A549 (cell line): ENCODE data around the gene FLVCR1.

ENCODE experiments used
- FOSL2 ChIP-seq, 2 experiments: fragments of 450-650 bp in 1 of 2; fragments of >200 bp in 1 of 2; sonication (Bioruptor Twin) in 1 of 2; formaldehyde crosslinking; IDR thresholded peaks; 2 replicates each; pipeline versions ENCODE4 v1.5.0 to v1.6.1; 2016 to 2020; ENCODE audit warnings: mild to moderate bottlenecking in 1 of 2, moderate library complexity in 1 of 2
- HOXB13 ChIP-seq: fragments of 250-450 bp; sonication (Bioruptor Pico); IDR thresholded peaks from 2 replicates; pipeline ENCODE4 v1.5.0; 2020; ENCODE audit warnings: low read depth, mild to moderate bottlenecking, moderate library complexity
- POLR2A ChIP-seq: IDR thresholded peaks from 2 replicates; pipeline ENCODE4 v1.6.1; 2012; ENCODE audit warnings: mild to moderate bottlenecking, low read length
- REST ChIP-seq: fragments of 200-600 bp; sonication (generic); IDR thresholded peaks from 2 replicates; pipeline ENCODE4 v1.6.1; 2016; ENCODE audit warnings: antibody characterized with exemption, mild to moderate bottlenecking, moderate library complexity
- SREBF2 ChIP-seq: fragments of 450-650 bp; IDR thresholded peaks from 2 replicates; pipeline ENCODE4 v1.6.1; 2014; ENCODE audit warnings: mild to moderate bottlenecking, moderate library complexity
- TF ChIP-seq, protein P1 (sequence below): fragments of >200 bp; sonication (Bioruptor Twin); formaldehyde crosslinking; IDR thresholded peaks from 3 replicates; pipeline ENCODE4 v1.5.1; 2016
- TF ChIP-seq, protein P2 (sequence below): IDR thresholded peaks from 2 replicates; pipeline ENCODE4 v1.6.1; 2012
- TF ChIP-seq, protein P3 (sequence below): fragments of 150-350 bp; IDR thresholded peaks from 2 replicates; pipeline ENCODE4 v1.6.1; 2014; ENCODE audit warnings: low read depth, mild to moderate bottlenecking, low read length

GRCh38 chr1:212822956-212823355, 35.1 kb upstream of the FLVCR1 start:
- TF ChIP-seq, protein P1, sequence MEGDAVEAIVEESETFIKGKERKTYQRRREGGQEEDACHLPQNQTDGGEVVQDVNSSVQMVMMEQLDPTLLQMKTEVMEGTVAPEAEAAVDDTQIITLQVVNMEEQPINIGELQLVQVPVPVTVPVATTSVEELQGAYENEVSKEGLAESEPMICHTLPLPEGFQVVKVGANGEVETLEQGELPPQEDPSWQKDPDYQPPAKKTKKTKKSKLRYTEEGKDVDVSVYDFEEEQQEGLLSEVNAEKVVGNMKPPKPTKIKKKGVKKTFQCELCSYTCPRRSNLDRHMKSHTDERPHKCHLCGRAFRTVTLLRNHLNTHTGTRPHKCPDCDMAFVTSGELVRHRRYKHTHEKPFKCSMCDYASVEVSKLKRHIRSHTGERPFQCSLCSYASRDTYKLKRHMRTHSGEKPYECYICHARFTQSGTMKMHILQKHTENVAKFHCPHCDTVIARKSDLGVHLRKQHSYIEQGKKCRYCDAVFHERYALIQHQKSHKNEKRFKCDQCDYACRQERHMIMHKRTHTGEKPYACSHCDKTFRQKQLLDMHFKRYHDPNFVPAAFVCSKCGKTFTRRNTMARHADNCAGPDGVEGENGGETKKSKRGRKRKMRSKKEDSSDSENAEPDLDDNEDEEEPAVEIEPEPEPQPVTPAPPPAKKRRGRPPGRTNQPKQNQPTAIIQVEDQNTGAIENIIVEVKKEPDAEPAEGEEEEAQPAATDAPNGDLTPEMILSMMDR: no peak
- no peak for TF ChIP-seq HOXB13
- TF ChIP-seq, protein P2, sequence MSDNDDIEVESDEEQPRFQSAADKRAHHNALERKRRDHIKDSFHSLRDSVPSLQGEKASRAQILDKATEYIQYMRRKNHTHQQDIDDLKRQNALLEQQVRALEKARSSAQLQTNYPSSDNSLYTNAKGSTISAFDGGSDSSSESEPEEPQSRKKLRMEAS: no peak
- no peak for TF ChIP-seq REST
- TF ChIP-seq POLR2A: no peak
- no peak for TF ChIP-seq SREBF2
- TF ChIP-seq, protein P3, sequence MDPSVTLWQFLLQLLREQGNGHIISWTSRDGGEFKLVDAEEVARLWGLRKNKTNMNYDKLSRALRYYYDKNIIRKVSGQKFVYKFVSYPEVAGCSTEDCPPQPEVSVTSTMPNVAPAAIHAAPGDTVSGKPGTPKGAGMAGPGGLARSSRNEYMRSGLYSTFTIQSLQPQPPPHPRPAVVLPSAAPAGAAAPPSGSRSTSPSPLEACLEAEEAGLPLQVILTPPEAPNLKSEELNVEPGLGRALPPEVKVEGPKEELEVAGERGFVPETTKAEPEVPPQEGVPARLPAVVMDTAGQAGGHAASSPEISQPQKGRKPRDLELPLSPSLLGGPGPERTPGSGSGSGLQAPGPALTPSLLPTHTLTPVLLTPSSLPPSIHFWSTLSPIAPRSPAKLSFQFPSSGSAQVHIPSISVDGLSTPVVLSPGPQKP: no peak
- no peak for TF ChIP-seq FOSL2 (IDR thresholded peaks at IDR 0.05)
- no peak for TF ChIP-seq FOSL2 (CRISPR knock-in tag; IDR thresholded peaks at IDR 0.05)
